Muscle layer of colon (tissue), 2 donors: ENCODE measurements around the gene TSSK3.

Source experiments
- H3K27ac ChIP-seq: one replicate; pipeline ENCODE4 v1.7.0; 2013; ENCODE audit warnings: low read depth, mild to moderate bottlenecking, low read length, moderate library complexity
- H3K27me3 ChIP-seq, 2 donors: one replicate each; pipeline ENCODE4 v1.7.0; 2013; ENCODE audit warnings: low read length in 2 of 2, mild to moderate bottlenecking in 2 of 2; ENCODE audit not compliant: insufficient read depth in 2 of 2, control insufficient read depth in 1 of 2
- H3K36me3 ChIP-seq: one replicate; pipeline ENCODE4 v1.7.0; 2013; ENCODE audit warnings: mild to moderate bottlenecking, low read length; ENCODE audit not compliant: insufficient read depth
- H3K4me1 ChIP-seq: one replicate; pipeline ENCODE4 v1.7.0; 2013; ENCODE audit warnings: mild to moderate bottlenecking, low read length; ENCODE audit not compliant: insufficient read depth
- H3K4me3 ChIP-seq, 2 donors: one replicate each; pipeline ENCODE4 v1.7.0; 2013; ENCODE audit warnings: low read length in 2 of 2, low read depth in 1 of 2, mild to moderate bottlenecking in 1 of 2, moderate library complexity in 1 of 2
- H3K9ac ChIP-seq: one replicate; pipeline ENCODE4 v1.7.0; 2013; ENCODE audit warnings: low read length
- H3K9me3 ChIP-seq: one replicate; pipeline ENCODE4 v1.7.0; 2013; ENCODE audit warnings: mild to moderate bottlenecking, low read length
- donor health status: abdominal sarcoma.
- donor health status: Adenocarcinoma of cecum.

Gene TSSK3

DNA sequence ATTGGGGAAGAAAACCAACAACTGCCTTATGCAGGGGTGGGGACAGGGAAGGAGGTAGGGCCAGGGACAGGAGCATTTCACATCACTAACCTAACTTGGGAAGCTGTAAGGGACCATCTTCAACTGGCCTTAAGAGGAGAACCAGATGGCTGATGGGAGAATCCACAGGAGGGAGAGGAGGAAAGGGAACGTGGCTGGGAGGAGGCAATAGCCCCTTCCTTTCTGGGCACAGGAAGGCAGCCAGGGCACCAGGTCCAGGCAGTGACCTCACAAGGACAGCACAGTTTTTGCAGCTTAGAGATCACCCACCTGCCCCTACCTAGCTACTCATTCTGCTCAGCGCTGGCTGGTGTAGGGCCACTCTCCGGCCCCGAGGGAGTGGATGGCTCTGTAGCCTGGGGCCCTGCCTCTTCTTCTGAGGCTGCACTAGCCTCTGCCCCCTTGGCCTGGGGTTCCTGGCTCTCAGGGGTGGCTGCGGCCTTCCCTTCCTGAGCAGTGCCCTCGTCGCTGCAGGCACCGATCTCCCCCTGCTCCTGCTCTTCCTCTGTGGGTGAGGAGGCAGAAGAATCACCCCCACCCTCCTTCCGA, 28.0 kb upstream of the TSSK3 start:
- Histone ChIP-seq H3K36me3 (peaks cover 35% of the 10 kb centered on the region), H3K9me3 (no peaks in the 10 kb centered on the region), H3K9ac (no peak overlapping the region), H3K4me1 (peaks cover 7% of the 10 kb centered on the region), H3K27ac (no peak overlapping the region), H3K27me3 (peaks cover 0 to 7% of the 10 kb centered on the region in 2 donors), H3K4me3 (peak overlapping the region; percentile 50 to 64)

DNA sequence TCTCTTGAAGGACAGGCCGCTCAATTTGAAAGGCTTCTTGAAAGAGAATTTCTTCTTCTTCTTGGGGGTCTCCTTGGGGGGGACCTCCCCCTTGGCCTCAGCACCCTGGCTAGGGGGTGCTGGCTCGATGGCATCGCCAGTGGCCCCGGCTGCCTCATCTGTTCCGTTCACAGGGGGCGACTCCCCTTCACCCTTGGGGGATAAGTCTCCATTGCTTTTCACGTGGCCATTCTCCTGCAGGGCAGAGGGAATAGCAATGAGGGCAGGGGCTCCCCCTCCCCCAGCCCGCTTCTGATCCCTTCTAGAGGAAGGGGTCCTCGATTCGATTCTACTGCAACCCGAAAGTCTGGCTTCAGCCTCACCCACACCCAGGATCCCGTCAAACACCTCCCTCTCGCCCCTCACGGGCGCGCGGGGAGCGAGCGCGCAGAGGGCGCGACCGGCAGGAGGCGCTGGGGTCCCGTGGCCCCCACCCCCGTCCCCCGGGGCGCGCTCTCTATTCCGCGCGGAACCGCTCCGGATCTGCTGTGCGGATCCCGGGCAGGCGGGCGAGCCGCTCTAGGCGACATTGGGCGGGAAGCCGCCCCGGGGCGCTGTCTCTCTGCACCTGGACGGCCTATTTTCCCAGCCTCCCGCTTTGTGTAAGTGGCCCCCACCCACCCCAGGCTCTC, 27.3 kb upstream of the TSSK3 start:
- no peak overlapping the region for H3K9ac ChIP-seq
- peaks cover 7% of the 10 kb centered on the region for H3K4me1 ChIP-seq
- H3K36me3 ChIP-seq, result peaks cover 28% of the 10 kb centered on the region

DNA sequence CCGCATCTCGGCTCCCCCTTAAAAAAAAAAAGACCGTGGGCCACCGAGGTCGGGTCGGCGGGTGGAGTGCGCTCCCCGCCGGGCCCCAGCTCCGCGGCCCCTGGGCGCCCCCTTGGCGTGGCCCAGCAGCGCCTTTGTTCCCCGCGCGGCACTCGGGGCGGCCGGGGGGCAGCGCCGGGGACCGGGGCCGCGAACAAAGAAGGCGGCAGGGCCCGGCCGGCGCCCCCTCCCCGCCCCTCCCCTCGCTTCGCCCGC, 26.9 kb upstream of the TSSK3 start:
- peaks cover 7% of the 10 kb centered on the region for H3K4me1 ChIP-seq
- H3K27ac ChIP-seq, result no peak overlapping the region
- peaks cover 24% of the 10 kb centered on the region for H3K36me3 ChIP-seq
- H3K27me3 ChIP-seq, result peaks cover 0 to 7% of the 10 kb centered on the region in 2 donors
- peak overlapping the region; percentile 50 to 64 for H3K4me3 ChIP-seq
- no peak overlapping the region for H3K9ac ChIP-seq
- no peaks in the 10 kb centered on the region for H3K9me3 ChIP-seq

More for the DNA sequence above, 27.3 kb upstream of the TSSK3 start:
- Histone ChIP-seq H3K9me3 (no peaks in the 10 kb centered on the region), H3K4me3 (peak overlapping the region; percentile 50 to 64), H3K27me3 (peaks cover 0 to 7% of the 10 kb centered on the region in 2 donors), H3K27ac (no peak overlapping the region)

DNA sequence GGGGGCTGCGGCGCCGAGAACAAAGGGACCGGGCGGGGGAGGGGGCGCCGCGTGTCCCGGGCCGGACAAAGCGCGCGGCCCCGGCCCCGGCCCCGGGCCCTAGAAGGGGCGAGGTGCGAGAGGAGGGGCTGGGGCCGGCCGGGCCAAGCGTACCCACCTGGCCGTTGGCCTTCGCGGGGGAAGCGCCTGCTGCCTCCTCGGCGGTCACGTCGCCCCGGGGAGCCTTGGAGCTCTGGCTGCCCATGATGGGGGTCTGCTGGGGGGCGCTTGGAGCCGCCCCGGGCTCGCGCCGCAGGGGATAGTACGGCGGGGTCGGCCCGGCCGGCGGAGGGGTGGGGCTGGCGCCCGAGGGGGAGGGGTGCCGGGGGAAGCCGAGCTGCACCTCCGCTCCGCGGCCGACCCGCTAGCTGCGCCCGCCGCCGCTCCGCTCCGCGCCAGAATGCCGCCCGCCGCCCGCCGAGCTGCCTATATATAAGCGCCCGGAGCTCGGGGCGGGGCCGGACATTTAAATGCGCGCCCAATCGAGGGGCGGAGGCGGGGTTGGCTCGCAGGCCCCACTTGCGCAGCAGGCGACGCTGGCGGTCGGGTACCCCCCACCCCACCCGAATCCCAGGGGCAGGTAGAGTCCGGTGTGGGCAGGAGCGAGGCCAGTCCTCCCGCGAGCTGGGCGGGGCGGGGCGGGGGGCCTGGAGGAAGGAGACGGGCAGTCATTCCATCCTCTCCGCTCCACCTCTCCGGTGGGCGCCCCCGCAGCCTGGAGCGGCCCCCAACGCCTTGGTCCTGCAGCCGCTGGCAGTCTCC, 26.3 kb upstream of the TSSK3 start, which contains the start of gene MARCKSL1:
MARCKSL1 (minus strand) TSS at position 444 of the 801 bp plus-strand sequence; CDS start at position 244, 200 bp downstream.
- no peaks in the 10 kb centered on the region for H3K9me3 ChIP-seq
- H3K4me1 ChIP-seq, result peaks cover 7% of the 10 kb centered on the region
- peaks cover 0 to 7% of the 10 kb centered on the region in 2 donors for H3K27me3 ChIP-seq
- no peak within 1 kb of the TSS for H3K27ac ChIP-seq
- H3K4me3 ChIP-seq, result peak within 1 kb of the TSS; percentile 50 to 64
- no peak within 1 kb of the TSS for H3K9ac ChIP-seq
- H3K36me3 ChIP-seq, result peaks cover 18% of the 10 kb centered on the region

DNA sequence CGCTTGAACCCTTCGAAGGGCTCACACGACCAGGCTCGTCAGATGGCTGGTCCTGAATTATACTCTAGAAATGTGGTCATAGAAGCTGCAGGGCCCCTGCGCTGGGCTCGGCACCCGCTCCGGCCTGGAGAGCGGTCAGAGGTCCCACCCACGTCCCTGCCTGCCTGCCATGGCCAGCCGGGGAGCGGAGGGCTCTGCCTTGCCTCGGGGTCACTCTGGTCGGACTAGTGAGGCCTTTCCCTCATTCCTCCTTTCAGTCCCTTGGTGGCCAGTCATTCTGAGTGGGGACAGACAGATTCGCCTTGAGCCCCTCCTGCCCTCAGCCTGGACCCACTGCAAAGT, 25.8 kb upstream of the TSSK3 start:
- no peak overlapping the region for H3K27ac ChIP-seq
- H3K9ac ChIP-seq, result no peak overlapping the region
- peak overlapping the region in 1 of 2 donors; percentile 43 for H3K4me3 ChIP-seq
- no peaks in the 10 kb centered on the region for H3K9me3 ChIP-seq
- peaks cover 0 to 7% of the 10 kb centered on the region in 2 donors for H3K27me3 ChIP-seq
- H3K36me3 ChIP-seq, result peaks cover 13% of the 10 kb centered on the region
- peaks cover 7% of the 10 kb centered on the region for H3K4me1 ChIP-seq

DNA sequence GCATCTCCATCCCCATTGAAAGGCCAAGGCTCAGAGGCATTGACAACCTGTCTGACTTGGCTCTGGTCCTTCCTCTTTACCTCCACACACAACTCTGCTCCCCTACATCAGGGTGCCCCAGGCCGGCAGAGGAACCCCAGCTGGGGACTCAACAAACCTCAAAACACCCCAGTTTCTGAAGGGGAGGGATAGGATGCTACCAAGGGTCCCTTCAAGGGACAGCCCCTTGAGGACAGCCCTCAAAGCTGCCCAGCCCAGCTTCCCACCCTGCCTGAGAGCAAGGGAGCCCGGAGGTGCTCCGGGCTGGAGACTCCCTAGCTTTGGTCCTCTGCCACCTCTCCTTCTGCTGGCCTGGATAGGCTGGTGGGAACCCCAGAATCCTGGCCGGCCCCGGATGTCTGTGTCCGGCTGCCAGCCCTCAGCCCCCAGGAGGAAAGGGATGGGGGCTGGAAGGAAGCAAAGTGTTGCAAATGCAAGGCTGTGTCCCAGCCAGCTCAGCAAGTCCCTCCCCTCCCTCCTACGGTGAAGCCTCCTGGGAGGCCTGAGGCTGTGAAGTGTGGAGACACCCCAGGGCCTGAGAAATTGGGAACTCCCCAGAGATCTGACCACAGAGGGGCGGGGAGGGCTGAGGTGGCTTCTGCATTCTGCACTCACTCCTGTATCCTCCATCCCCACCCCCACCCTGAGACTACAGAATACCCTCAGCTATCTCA, 25.2 kb upstream of the TSSK3 start:
- no peak overlapping the region for H3K4me3 ChIP-seq
- no peak overlapping the region for H3K9ac ChIP-seq
- H3K27ac ChIP-seq, result no peak overlapping the region
- peaks cover 7% of the 10 kb centered on the region for H3K36me3 ChIP-seq
- H3K27me3 ChIP-seq, result peaks cover 0 to 7% of the 10 kb centered on the region in 2 donors
- H3K9me3 ChIP-seq, result no peaks in the 10 kb centered on the region
- peaks cover 7% of the 10 kb centered on the region for H3K4me1 ChIP-seq

DNA sequence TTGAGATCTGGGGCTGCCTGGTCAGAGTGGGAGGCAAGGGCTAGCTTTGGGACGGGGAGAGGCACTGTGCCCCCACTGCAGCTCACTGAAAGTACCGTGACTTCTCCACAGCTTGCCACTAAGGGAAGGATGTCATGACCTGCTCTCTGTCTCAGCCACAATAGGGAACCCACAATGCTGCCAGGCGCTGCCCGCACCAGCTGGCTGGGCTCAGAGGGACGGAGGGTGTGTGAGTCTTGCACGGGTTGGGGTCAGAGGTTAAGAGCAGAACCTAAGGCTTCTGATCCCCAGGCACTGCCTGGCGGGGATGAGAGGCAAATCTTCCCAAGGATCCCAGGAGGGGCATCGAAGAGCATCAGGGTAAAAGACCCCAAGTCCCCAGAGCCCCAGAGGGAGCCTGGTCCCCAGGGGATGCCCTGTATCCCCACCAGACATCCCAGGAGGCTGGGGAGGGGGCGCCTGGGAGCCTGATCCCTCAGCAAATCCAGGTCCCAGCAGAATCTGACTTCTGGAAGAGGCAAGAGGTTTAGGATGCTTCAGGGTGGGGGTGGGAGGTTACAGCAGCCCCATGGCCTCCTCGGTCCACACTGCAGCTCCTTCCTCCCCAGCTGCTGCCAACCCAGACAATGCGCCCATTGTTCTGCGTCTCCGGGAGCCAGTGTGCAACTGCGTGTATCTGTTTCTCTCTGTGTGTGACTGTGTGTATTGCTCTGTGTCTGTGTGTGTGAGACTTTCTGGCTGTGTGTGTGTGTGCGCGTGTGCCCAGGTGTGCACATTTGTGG, 24.3 kb upstream of the TSSK3 start:
- Histone ChIP-seq H3K27ac (no peak overlapping the region), H3K9me3 (no peaks in the 10 kb centered on the region), H3K27me3 (peaks cover 0 to 7% of the 10 kb centered on the region in 2 donors), H3K36me3 (no peaks in the 10 kb centered on the region), H3K9ac (no peak overlapping the region), H3K4me1 (peaks cover 7% of the 10 kb centered on the region), H3K4me3 (no peak overlapping the region)

DNA sequence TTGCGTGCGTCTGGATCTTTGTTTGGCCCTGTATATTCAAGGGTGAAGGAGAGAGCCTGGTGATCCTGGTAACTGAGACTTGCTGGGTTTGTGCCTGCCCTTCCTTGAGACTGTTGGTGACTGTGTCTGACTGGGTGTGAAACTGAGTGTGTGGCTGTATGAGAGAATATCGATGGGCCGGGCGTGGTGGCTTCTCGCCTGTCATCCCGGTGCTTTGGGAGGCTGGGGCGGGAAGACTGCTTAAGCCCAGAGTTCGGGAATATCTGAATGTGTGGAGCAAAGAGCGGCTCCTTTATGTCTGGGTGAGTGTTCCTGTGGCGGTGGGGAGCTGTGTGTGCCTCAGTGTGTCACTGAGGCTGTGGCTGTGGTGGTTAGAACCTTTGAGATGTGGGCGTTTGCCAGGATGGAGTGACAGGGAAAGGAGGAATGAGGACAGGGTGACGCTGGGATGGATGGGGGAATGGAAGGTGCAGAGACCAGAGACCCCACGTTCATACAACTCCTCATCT, 23.6 kb upstream of the TSSK3 start:
- Histone ChIP-seq H3K9ac (no peak overlapping the region), H3K9me3 (no peaks in the 10 kb centered on the region)

DNA sequence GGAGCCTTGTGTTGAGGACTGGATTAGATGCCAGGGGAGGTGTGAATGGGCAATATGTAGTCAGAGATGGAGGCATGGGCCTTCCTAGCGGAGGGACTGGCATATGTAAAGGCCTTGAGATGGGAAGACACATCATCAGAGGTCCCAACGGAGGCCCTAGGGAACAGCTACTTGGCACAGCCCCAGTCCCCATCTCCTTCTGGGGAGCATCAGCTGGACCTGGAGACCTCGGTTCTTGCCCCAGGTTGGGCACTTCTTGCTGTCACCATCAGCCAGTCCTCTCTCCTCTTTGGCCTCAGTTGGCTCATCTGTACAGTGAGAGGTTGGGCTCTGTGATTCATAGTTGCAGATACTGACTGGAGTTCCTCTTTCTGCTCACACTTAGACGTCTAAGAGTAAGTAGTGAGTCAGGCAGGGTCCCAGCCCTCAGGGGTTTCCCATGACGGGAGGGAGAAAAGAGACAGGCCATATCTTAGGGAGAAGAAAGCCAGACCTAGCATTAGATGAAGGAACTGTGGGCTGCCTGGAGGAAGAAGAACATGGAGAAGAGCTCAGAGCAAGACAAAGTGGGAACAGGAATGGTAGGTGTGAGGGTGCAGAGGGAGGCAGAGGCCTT, 22.9 kb upstream of the TSSK3 start:
- H3K4me1 ChIP-seq, result peaks cover 5% of the 10 kb centered on the region
- H3K9ac ChIP-seq, result no peak overlapping the region
- no peaks in the 10 kb centered on the region for H3K36me3 ChIP-seq
- no peak overlapping the region for H3K4me3 ChIP-seq
- H3K9me3 ChIP-seq, result no peaks in the 10 kb centered on the region
- no peak overlapping the region for H3K27ac ChIP-seq
- H3K27me3 ChIP-seq, result peaks cover 0 to 5% of the 10 kb centered on the region in 2 donors

More for the DNA sequence above, 23.6 kb upstream of the TSSK3 start:
- no peak overlapping the region for H3K27ac ChIP-seq
- no peak overlapping the region for H3K4me3 ChIP-seq
- no peaks in the 10 kb centered on the region for H3K36me3 ChIP-seq
- peaks cover 0 to 7% of the 10 kb centered on the region in 2 donors for H3K27me3 ChIP-seq
- H3K4me1 ChIP-seq, result peaks cover 7% of the 10 kb centered on the region

DNA sequence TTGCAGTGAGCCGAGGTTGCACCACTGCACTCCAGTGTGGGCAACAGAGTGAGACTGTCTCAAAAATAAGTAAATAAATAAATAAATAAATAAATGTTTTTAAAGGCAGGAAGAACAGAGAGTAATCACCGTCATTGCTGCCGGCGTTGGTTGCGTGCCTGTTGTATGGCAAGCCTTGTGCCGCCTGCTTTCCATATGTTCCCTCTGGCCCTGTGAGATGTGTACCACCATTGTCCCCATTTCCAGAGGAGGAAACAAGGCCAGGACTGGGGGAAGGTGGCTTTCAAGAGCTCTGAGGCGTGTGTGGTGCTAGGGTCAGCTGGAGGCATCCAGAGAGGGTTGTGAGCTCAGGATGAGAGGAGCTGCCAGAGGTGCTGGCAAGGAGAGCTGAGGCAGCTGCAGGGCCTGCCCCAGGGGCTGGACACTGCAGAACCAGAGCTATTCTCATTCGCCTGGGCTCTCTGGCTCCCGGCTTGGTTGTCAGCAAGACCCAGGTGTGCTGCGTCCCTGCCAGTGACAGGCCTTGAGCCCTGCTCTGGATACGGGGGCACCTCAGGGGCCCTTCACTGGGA, 21.1 kb upstream of the TSSK3 start:
- Histone ChIP-seq H3K36me3 (no peaks in the 10 kb centered on the region), H3K27ac (no peak overlapping the region), H3K9ac (no peak overlapping the region), H3K9me3 (no peaks in the 10 kb centered on the region), H3K4me3 (no peak overlapping the region), H3K27me3 (no peaks in the 10 kb centered on the region), H3K4me1 (no peaks in the 10 kb centered on the region)
